CD4-positive, alpha-beta T cell treated with Interleukin-6 at 100 ng/mL for 8 hours (primary cell): ENCODE data around the gene KIF1B.

Source experiments
- DNase-seq: peaks from one replicate; pipeline ENCODE4 v3.0.0-alpha.2; 2020; ENCODE audit warnings: mixed read lengths, low spot score

The KIF1B gene

DNA sequence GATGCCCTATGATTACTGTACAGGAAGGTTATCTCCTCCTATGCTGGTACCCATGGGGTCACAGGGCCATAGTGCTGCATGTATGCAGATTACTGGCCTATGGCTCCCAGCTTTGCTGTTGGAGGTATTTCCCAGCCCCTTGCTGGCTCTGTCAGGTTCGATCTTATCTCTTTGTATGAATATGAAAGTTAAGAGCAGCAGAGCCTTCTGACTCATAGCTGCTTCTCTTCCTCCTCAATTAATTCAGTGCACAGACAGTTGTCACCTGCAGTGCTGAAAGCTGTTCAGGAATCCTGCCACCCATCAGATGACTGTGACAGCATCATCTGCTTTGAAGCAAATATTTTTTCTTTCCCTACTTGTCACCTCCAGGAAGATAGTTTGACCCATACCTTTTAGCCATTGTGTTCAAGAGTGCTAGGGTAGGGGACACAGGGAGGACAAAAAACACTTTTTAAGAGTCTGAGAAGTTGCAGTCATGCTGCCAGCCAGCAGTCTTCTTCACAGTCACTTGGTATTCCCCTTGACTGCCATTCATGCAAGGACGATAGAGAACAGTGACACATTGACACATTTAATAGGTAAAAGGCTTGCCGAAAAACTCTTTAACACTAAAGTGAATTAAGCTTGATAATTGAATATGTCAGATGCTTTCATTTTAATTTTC is 73.1 kb downstream of the KIF1B start:
- DNase-seq = no peak

GRCh38 chr1:10286244-10286643 is 75.9 kb downstream of the KIF1B start:
- no peak for DNase-seq

GRCh38 chr1:10287023-10287645 is 76.8 kb downstream of the KIF1B start:
- no peak for DNase-seq

- DNase-seq = no peak
Observed at GRCh38 chr1:10288029-10288615, 77.8 kb downstream of the KIF1B start.

DNA sequence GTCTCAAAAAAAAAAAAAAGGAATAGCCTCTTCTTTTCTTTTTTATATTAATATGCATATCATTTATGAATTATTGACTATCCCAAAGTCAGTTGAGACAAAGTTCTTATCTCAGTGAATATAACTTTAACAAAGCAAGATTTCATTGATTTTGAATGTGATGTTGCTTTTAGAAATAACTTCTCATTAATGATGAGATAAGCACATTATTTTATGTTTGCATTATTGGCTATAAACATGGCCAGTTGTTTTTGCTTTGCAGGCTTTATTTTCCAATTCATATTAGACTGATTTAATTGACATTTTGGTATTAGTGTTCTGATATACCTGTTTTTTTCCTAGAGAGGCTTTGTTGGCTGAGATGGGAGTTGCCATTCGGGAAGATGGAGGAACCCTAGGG is 81.3 kb downstream of the KIF1B start:
- no peak for DNase-seq

GRCh38 chr1:10292188-10292587 is 81.8 kb downstream of the KIF1B start:
- no peak for DNase-seq

- DNase-seq = no peak
Observed at GRCh38 chr1:10295481-10296085, 85.2 kb downstream of the KIF1B start.

DNA sequence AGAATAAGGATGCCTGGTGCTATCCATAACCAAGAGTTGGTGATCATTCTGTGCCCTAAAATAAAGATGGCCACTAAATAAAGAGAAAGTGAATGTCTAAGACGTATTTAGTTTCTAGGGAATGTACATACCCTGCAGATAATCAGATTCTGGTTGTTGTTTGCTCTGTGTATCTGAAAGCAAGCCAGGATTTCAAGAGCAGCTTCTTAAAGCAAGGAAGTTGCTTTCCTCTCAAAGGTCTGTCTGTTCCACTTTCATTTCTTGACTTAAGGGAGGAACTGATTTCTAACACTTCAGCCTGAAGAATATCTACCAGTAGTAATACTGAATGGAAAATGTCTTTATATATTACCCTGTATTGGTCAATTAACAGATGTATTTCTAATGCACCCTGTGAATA is 88.8 kb downstream of the KIF1B start:
- no peak for DNase-seq

DNA sequence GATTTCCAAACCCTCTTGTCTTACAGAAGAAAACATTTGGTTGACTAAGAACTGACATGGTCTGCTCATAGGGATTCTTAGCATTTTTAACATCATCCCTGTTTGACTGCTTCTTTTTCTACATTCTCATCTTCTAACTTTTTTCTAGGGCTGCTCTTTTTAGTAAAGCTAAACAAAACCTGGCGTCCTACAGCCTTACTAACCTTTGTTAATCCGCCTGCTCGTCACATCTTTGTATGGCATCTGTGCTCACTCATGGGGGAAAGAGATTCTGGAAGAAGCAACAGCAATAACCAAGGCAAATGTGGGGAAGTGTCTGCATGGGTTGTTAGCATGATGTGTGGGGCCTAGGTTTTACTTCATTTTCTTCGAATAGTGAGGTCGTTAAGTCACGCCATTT is 92.0 kb downstream of the KIF1B start:
- no peak for DNase-seq

DNA sequence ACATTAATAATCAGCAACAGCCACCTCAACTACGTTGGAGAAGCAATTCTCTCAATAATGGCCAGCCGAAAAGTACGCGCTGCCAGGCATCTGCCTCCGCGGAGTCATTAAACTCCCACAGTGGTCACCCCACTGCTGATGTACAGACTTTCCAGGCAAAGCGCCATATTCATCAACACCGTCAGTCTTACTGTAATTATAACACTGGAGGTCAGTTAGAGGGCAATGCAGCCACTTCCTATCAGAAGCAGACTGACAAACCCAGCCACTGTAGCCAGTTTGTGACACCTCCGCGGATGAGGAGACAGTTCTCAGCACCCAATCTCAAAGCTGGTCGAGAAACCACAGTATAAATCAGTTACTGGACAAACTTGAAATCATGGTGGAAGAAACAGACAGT is 93.9 kb downstream of the KIF1B start:
- no peak for DNase-seq

DNA sequence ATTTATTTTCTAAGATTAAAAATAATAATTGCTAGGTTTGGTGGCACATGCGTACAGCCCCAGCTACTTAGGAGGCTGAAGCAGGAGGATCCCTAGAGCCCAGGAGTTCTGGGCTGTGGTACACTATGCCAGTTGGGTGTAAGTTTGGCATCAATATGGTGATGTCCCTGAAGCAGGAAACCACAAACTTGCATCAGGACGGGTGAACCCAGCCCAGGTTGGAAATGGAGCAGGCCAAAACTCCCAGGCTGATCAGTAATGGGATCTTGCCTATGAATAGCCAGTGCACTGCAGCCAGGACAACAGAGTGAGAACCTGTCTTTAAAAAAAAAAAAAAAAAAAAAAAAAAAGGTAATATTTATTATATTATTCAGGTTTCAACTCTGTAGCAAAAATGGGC is 96.1 kb downstream of the KIF1B start:
- no peak for DNase-seq

DNA sequence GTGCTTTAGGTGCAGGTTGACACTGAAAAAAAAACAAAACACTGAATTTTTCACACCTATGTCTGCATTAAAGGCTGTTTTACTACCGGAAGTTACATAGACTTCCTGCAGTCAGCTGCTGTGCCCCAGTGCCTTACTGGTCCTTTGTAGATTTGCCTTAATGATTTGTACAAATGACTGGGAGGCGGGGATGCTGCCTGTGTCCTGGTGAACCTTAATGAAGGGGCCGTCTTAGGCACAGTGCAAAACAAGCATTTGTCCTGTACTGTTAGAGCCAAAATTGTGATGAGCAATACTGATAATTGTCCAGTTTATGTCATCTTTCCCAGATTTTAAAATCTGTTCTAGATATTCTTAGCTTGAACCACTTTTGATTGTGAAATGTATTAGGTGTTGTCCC is 97.6 kb downstream of the KIF1B start:
- DNase-seq = peak; percentile 38

GRCh38 chr1:10309243-10310011 is 99.1 kb downstream of the KIF1B start:
- no peak for DNase-seq

DNA sequence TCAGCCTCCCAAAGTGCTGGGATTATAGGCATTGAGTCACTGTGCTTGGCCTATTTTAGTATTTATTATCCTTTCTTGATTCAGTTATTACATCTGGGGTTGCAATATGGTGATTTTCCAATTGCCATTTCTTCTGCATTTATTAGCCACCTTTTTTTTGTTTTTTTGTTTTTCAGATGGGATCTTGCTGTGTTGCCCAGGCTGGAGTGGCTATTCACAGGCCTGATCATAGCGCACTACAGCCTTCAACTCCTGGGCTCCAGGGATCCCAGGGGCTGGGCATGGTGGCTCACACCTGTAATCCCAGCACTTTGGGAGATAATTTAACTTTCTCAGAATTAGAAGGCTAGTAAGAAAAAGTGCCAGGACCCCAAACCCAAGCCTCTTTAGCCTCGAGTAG is 106.4 kb downstream of the KIF1B start:
- DNase-seq = no peak

DNA sequence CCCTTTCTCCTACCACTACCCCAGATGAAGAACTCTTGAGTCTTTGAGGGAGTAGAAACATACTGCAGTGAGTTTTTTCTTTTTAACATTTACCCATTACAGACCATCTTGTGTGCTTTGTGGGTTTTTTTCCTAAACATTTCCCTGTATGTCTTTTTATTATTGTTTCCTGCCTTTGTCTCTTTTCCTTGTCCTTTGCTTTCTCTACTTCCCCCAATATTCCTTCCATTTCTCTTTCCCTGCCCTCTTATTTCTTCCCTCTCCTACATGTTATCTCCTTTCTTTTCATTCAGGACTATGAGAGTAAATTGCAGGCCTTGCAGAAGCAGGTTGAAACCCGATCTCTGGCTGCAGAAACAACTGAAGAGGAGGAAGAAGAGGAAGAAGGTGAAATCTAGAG is 109.4 kb downstream of the KIF1B start:
- DNase-seq = no peak

GRCh38 chr1:10320336-10320735 is 110.0 kb downstream of the KIF1B start:
- DNase-seq = no peak

DNA sequence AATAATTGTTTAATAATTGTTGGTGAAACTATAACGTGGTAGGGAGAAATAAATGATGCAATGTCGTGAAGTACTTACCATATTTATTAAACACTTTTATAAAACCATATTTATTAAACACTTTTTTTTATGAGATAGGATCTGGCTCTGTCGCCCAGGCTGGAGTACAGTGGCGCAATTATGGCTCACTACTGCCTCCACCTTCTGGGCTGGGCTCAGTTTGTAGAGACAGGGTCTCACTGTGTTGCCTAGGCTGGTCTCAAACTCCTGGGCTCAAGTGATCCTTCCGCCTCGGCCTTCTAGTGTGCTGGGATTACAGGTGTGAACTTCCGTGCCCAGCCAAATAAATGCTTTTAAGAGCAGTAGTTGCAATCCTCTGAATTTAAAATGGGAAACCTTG is 112.5 kb downstream of the KIF1B start:
- no peak for DNase-seq

DNA sequence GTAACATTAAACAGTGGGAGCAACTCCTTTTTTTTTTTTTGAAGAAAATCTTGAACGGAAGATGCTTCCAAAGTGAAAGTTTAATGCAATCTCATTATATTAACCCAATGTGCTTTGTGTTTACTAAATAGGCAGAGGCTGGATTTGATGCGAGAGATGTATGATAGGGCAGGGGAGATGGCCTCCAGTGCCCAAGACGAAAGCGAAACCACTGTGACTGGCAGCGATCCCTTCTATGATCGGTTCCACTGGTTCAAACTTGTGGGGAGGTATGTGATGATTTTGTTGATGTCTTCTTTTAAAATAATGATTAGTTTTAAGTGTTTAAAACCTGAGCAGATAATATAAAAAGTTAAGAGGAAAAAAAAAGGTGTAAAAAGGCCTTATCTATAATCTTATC is 114.3 kb downstream of the KIF1B start:
- peak; percentile 20 for DNase-seq

DNA sequence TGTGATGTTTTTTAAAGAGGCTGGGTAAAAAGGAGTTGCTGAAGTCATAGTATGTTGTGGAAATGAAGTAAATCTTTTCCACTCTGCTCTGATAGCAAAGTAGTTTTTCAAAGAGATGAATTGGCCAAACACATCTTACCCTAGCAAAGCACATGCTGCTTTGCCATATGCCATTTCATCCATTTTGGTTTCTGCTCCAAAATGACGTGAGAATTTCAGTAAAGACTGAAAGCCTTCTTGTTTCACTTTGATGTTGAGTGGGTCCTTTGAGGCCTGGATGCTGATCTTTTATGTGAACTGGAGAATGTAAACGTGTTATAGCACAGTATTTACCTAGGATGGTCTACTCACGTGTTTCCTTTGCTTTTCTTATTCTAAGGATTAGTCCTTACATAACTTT is 115.2 kb downstream of the KIF1B start:
- no peak for DNase-seq

- no peak for DNase-seq
Observed at GRCh38 chr1:10326251-10326650, 115.9 kb downstream of the KIF1B start.

- DNase-seq = no peak
Observed at GRCh38 chr1:10328180-10328963, 118.0 kb downstream of the KIF1B start.

GRCh38 chr1:10337436-10337835 is 127.1 kb downstream of the KIF1B start:
- DNase-seq = no peak
